GM18867 (cell line): Measurements from ENCODE around the gene TAP1.
"Not testable (repeated sequence)": the region's sequence is repeated elsewhere in the genome, so short reads cannot be mapped to it uniquely, and the experiment has no call there.

Experiments
- ATAC-seq: cut with Tn5 transposase; IDR thresholded peaks from one replicate; pipeline ENCODE4 v1.9.1; 2021; ENCODE audit warnings: mild to moderate bottlenecking, moderate library complexity; ENCODE audit not compliant: unreplicated experiment

Gene TAP1

DNA sequence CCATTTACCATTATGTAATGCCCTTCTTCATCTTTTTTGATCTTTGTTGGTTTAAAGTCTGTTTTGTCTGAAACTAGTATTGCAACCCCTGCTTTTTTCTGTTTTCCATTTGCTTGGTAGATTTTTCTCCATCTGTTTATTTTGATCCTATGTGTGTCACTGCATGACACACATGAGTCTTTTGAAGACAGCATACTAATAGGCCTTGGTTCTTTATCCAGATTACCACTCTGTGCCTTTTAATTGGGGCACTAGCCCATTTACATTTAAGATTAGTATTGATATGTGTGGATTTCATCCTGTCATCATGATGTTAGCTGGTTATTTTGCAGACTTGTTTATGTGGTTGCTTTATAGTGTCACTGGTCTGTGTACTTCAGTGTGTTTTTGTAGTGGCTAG is 48.1 kb downstream of the TAP1 start:
- not testable (repeated sequence) for ATAC-seq

DNA sequence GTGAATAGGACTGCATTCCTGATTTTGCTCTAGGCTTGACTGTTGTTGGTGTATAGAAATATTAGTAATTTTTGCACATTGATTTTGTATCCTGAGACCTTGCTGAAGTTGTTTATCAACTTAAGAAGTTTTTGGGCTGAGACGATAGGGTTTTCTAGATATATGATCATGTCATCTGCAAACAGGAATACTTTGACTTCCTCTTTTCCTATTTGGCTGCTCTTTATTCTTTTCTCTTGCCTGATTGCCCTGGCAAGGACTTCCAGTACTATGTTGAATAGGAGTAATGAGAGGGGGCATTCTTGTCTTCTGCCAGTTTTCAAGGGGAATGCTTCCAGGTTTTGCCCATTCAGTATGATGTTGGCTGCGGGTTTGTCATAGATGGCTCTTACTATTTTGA is 50.1 kb downstream of the TAP1 start:
- no peak for ATAC-seq

DNA sequence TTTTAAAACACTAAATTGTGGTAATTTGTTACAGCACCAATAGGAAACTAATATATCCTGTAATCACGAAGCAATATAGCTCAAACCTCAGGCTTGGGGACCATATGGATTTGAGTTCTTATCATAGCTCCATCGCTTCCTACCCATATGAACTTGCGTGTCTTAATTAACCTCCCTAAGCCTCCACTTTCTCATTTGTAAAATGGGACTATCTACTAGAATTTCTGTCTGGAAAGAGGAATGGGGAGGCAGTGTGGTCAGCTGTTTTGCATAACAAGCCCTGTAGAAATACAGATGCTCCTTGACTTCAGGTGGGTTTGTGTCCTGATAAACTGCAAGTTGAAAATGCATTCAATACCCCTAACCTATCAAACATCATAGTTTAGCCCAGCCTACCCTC is 53.8 kb downstream of the TAP1 start:
- ATAC-seq: no peak

DNA sequence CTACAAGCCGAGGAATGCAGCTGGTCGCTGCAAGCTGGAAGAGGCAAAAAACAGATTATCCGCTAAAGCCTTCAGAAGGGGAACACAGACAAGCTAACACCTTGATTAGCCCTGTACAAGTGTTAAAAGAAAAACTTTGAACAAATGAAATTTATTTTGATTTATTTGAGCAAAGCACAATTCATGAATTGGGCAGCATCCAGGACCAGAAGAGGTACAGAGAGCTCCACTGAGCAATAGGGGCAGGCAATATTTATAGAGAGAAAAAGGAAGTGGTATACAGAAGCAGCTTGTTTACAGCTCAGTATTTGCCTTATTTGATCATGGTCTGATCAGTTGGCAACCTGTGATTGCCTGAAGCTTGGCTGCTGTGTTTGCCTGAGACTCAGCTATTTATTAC is 54.3 kb downstream of the TAP1 start:
- ATAC-seq: no peak

DNA sequence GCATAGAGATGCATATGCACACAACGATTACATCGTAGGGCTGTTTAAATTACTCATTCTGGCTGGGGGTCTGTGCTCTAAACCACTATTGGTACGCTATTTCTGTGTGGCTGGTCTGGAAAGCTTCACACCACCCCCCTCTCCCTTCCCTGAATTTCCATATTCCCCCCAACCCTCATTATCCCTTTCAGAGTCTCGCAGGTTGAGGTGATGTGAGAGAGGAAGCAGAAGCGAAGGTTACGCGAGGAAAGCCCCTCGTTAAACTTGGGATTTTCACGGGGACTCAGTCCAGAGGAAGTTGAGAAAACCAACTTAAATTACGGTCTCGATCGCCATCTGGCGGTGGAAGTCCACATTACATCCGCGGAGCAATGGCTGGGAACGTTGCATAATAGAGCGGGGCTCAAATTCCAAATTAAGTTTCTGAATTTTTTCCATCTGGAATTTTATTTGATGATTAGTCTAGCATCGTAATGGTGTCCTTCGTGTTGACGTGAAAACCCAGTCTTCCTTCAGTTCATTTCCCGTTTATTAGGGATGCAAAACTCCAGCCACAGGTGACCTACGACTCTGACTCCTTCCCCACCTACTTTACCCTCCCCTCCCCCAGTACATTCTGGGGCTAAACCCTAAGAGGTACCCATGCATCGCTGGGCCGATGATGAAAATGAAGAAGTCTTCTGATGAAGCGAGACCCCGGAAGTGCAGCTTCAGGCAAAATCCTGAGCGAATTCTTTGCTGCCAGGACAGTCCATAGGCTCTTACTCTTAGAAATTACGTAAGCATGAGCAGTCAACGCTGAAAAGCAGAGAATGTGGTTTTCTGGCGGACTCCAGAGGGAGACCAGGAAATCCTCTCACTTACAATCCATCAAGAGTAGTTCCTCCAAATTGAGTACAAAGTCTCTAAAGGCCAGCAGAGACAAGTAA is 56.4 kb downstream of the TAP1 start:
- no peak for ATAC-seq
